ENCODE results near the gene IKZF3. TPM values are rescaled to one million over a fixed set of nuclear protein-coding genes. Genes with fewer than 3 reads are reported as not detected.
"Not testable (repeated sequence)": the region's sequence is repeated elsewhere in the genome, so short reads cannot be mapped to it uniquely, and the experiment has no call there.

Gene IKZF3
- polyA plus RNA-seq, 1 donor (not counting 4 experiments of a cell fraction or from before 2014, with no cell fraction given) = not detected

GRCh38 chr17:39904990-39905288 is 40.8 kb upstream of the IKZF3 start:
- FAIRE-seq (no peak), DNase-seq (ENCODE audit: low read depth, low spot score) (no peak)
- Histone ChIP-seq H4K20me1 (ENCODE audit: control insufficient read depth, extremely low read depth, insufficient read depth, low read length) (no peaks in the 10 kb centered on the region), H2AFZ (ENCODE audit: control insufficient read depth, low read length) (no peak overlapping the region), H3K27me3 (ENCODE audit: control insufficient read depth, extremely low read depth, insufficient read depth, low read length) (no peaks in the 10 kb centered on the region), H3K4me2 (ENCODE audit: control insufficient read depth, extremely low read depth, insufficient read depth, low read depth, low read length) (no peak overlapping the region), H3K9ac (ENCODE audit: control insufficient read depth, extremely low read depth, insufficient read depth, low read length) (no peak overlapping the region), H3K9me1 (ENCODE audit: control insufficient read depth, extremely low read depth, insufficient read depth, low read length) (no peaks in the 10 kb centered on the region), H3K27ac (ENCODE audit: control insufficient read depth, insufficient read depth, low read length) (no peak overlapping the region), H3K4me3 (ENCODE audit: control insufficient read depth in 2 of 3, extremely low read depth in 1 of 3, insufficient read depth in 2 of 3, low read depth in 1 of 3, low read length in 3 of 3) (no peak overlapping the region), H3K9me3 (ENCODE audit: control insufficient read depth, low read depth, low read length) (no peaks in the 10 kb centered on the region), H3K79me2 (ENCODE audit: control insufficient read depth, insufficient read depth, low read length) (no peaks in the 10 kb centered on the region), H3K4me1 (ENCODE audit: control insufficient read depth, extremely low read depth, insufficient read depth, low read length) (no peaks in the 10 kb centered on the region), H3K36me3 (ENCODE audit: control insufficient read depth in 2 of 2, extremely low read depth in 1 of 2, insufficient read depth in 2 of 2, low read length in 2 of 2) (peaks cover 0 to 3% of the 10 kb centered on the region in 2 experiments)
- TF ChIP-seq CTCF (optimal IDR thresholded peaks at IDR 0.05 in 1 of 3, IDR thresholded peaks at IDR 0.05 in 1 of 3, conservative IDR thresholded peaks at IDR 0.05 in 1 of 3; ENCODE audit: extremely low read depth in 1 of 3, insufficient read depth in 2 of 3, low read length in 3 of 3) (no peak), EZH2 (IDR thresholded peaks at IDR 0.05; ENCODE audit: low read length) (no peak)
- dilution Hi-C loops (cut with MboI; ENCODE audit: extremely low pct_ligation_motif_present, low sequenced_read_pairs) = no loop called here

- no peak for TF ChIP-seq CTCF (optimal IDR thresholded peaks at IDR 0.05 in 1 of 3, IDR thresholded peaks at IDR 0.05 in 1 of 3, conservative IDR thresholded peaks at IDR 0.05 in 1 of 3; ENCODE audit: extremely low read depth in 1 of 3, insufficient read depth in 2 of 3, low read length in 3 of 3)
- no peak for TF ChIP-seq EZH2 (IDR thresholded peaks at IDR 0.05; ENCODE audit: low read length)
- Histone ChIP-seq H4K20me1 (ENCODE audit: control insufficient read depth, extremely low read depth, insufficient read depth, low read length) (no peaks in the 10 kb centered on the region), H3K79me2 (ENCODE audit: control insufficient read depth, insufficient read depth, low read length) (no peaks in the 10 kb centered on the region), H2AFZ (ENCODE audit: control insufficient read depth, low read length) (no peak overlapping the region), H3K4me1 (ENCODE audit: control insufficient read depth, extremely low read depth, insufficient read depth, low read length) (no peaks in the 10 kb centered on the region), H3K9me3 (ENCODE audit: control insufficient read depth, low read depth, low read length) (no peaks in the 10 kb centered on the region), H3K9me1 (ENCODE audit: control insufficient read depth, extremely low read depth, insufficient read depth, low read length) (no peaks in the 10 kb centered on the region), H3K27me3 (ENCODE audit: control insufficient read depth, extremely low read depth, insufficient read depth, low read length) (no peaks in the 10 kb centered on the region), H3K36me3 (ENCODE audit: control insufficient read depth in 2 of 2, extremely low read depth in 1 of 2, insufficient read depth in 2 of 2, low read length in 2 of 2) (peaks cover 0 to 3% of the 10 kb centered on the region in 2 experiments), H3K9ac (ENCODE audit: control insufficient read depth, extremely low read depth, insufficient read depth, low read length) (no peak overlapping the region), H3K4me2 (ENCODE audit: control insufficient read depth, extremely low read depth, insufficient read depth, low read depth, low read length) (no peak overlapping the region), H3K4me3 (ENCODE audit: control insufficient read depth in 2 of 3, extremely low read depth in 1 of 3, insufficient read depth in 2 of 3, low read depth in 1 of 3, low read length in 3 of 3) (no peak overlapping the region), H3K27ac (ENCODE audit: control insufficient read depth, insufficient read depth, low read length) (no peak overlapping the region)
- no peak for FAIRE-seq
- dilution Hi-C loops (cut with MboI; ENCODE audit: extremely low pct_ligation_motif_present, low sequenced_read_pairs) = no loop called here
- no peak for DNase-seq (ENCODE audit: low read depth, low spot score)
Measured at GRCh38 chr17:39903158-39903884, 39.2 kb upstream of the IKZF3 start.

- FAIRE-seq; H3K9ac ChIP-seq (ENCODE audit: control insufficient read depth, extremely low read depth, insufficient read depth, low read length): not testable (repeated sequence)
Measured at GRCh38 chr17:39902027-39902426, 37.9 kb upstream of the IKZF3 start.

More at GRCh38 chr17:39902027-39902426, 37.9 kb upstream of the IKZF3 start:
- H3K4me3 ChIP-seq (ENCODE audit: control insufficient read depth in 2 of 3, extremely low read depth in 1 of 3, insufficient read depth in 2 of 3, low read depth in 1 of 3, low read length in 3 of 3); DNase-seq (ENCODE audit: low read depth, low spot score); H3K9me3 ChIP-seq (ENCODE audit: control insufficient read depth, low read depth, low read length); H4K20me1 ChIP-seq (ENCODE audit: control insufficient read depth, extremely low read depth, insufficient read depth, low read length); H3K36me3 ChIP-seq (ENCODE audit: control insufficient read depth in 2 of 2, extremely low read depth in 1 of 2, insufficient read depth in 2 of 2, low read length in 2 of 2); H2AFZ ChIP-seq (ENCODE audit: control insufficient read depth, low read length); H3K79me2 ChIP-seq (ENCODE audit: control insufficient read depth, insufficient read depth, low read length); H3K27ac ChIP-seq (ENCODE audit: control insufficient read depth, insufficient read depth, low read length); dilution Hi-C loops (cut with MboI; ENCODE audit: extremely low pct_ligation_motif_present, low sequenced_read_pairs); H3K9me1 ChIP-seq (ENCODE audit: control insufficient read depth, extremely low read depth, insufficient read depth, low read length); H3K4me2 ChIP-seq (ENCODE audit: control insufficient read depth, extremely low read depth, insufficient read depth, low read depth, low read length); H3K4me1 ChIP-seq (ENCODE audit: control insufficient read depth, extremely low read depth, insufficient read depth, low read length); H3K27me3 ChIP-seq (ENCODE audit: control insufficient read depth, extremely low read depth, insufficient read depth, low read length): not testable (repeated sequence)

Measured in keratinocyte (primary cell).